Gastrocnemius medialis (tissue), 4 donors: ENCODE measurements around the gene ZP3.
"Not testable (repeated sequence)": the region's sequence is repeated elsewhere in the genome, so short reads cannot be mapped to it uniquely, and the experiment has no call there.

Experiments used
- POLR2A ChIP-seq, 2 donors: fragments of 450-650 bp; IDR thresholded peaks; one replicate each; pipeline ENCODE4 v1.6.1; 2017; ENCODE audit warnings: antibody characterized with exemption in 2 of 2, mild to moderate bottlenecking in 2 of 2, moderate library complexity in 2 of 2
- TF ChIP-seq, protein P1 (sequence below), 5 experiments: fragments of 450-650 bp in 3 of 5; fragments of 200-600 bp in 2 of 5; sonication (generic) in 2 of 5; IDR thresholded peaks in 4 of 5; conservative IDR thresholded peaks in 1 of 5; 1 replicate in 4 of 5; 2 replicates in 1 of 5; pipeline ENCODE4 v1.5.1; 2016 to 2019; ENCODE audit warnings: antibody characterized with exemption in 5 of 5, mild to moderate bottlenecking in 3 of 5, moderate library complexity in 3 of 5

DNA sequence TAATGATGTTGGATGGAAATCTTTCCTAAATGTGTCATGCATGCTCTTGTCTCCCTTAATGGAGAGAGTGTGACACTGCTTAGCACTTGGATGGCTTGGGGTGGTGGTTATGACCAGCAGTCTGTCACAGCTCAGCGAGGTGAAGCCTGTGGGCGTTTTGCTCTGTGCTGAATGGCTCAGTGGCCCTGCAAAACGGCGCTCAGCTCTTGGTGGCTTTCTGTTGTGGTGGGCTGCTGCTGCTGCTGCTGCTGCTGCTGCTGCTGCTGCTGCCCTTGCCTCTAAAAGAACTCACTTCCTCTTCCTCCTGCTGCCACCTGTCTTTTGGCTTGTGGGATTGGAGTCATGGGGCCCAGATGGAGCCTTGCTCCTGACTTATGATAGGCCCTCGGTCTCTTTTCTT is 61.9 kb downstream of the ZP3 start:
- TF ChIP-seq, protein P1, sequence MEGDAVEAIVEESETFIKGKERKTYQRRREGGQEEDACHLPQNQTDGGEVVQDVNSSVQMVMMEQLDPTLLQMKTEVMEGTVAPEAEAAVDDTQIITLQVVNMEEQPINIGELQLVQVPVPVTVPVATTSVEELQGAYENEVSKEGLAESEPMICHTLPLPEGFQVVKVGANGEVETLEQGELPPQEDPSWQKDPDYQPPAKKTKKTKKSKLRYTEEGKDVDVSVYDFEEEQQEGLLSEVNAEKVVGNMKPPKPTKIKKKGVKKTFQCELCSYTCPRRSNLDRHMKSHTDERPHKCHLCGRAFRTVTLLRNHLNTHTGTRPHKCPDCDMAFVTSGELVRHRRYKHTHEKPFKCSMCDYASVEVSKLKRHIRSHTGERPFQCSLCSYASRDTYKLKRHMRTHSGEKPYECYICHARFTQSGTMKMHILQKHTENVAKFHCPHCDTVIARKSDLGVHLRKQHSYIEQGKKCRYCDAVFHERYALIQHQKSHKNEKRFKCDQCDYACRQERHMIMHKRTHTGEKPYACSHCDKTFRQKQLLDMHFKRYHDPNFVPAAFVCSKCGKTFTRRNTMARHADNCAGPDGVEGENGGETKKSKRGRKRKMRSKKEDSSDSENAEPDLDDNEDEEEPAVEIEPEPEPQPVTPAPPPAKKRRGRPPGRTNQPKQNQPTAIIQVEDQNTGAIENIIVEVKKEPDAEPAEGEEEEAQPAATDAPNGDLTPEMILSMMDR (IDR thresholded peaks at IDR 0.05 in 4 of 5, conservative IDR thresholded peaks at IDR 0.05 in 1 of 5), result not testable (repeated sequence)
- TF ChIP-seq POLR2A (IDR thresholded peaks at IDR 0.05), result not testable (repeated sequence)
